Skin of body (tissue), 2 donors: ENCODE data around the gene ANKLE1. TPM values are rescaled to one million over a fixed set of nuclear protein-coding genes. Genes with fewer than 3 reads are reported as not detected.
A peak's percentile ranks its signal among the peaks of the same experiment; 100 is the strongest.

Source experiments
- DNase-seq: peaks from one replicate; lab custom pipeline; 2025; lab: John Stamatoyannopoulos, UW
- total RNA-seq: library from RNA; depleted of rRNA; stranded (reverse); fragments of >200 nt; gene quantifications from one replicate; pipeline ENCODE4 v1.2.3, GENCODE V29; 2014

The ANKLE1 gene, protein sequence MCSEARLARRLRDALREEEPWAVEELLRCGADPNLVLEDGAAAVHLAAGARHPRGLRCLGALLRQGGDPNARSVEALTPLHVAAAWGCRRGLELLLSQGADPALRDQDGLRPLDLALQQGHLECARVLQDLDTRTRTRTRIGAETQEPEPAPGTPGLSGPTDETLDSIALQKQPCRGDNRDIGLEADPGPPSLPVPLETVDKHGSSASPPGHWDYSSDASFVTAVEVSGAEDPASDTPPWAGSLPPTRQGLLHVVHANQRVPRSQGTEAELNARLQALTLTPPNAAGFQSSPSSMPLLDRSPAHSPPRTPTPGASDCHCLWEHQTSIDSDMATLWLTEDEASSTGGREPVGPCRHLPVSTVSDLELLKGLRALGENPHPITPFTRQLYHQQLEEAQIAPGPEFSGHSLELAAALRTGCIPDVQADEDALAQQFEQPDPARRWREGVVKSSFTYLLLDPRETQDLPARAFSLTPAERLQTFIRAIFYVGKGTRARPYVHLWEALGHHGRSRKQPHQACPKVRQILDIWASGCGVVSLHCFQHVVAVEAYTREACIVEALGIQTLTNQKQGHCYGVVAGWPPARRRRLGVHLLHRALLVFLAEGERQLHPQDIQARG
- total RNA-seq: 0.49 TPM

DNA sequence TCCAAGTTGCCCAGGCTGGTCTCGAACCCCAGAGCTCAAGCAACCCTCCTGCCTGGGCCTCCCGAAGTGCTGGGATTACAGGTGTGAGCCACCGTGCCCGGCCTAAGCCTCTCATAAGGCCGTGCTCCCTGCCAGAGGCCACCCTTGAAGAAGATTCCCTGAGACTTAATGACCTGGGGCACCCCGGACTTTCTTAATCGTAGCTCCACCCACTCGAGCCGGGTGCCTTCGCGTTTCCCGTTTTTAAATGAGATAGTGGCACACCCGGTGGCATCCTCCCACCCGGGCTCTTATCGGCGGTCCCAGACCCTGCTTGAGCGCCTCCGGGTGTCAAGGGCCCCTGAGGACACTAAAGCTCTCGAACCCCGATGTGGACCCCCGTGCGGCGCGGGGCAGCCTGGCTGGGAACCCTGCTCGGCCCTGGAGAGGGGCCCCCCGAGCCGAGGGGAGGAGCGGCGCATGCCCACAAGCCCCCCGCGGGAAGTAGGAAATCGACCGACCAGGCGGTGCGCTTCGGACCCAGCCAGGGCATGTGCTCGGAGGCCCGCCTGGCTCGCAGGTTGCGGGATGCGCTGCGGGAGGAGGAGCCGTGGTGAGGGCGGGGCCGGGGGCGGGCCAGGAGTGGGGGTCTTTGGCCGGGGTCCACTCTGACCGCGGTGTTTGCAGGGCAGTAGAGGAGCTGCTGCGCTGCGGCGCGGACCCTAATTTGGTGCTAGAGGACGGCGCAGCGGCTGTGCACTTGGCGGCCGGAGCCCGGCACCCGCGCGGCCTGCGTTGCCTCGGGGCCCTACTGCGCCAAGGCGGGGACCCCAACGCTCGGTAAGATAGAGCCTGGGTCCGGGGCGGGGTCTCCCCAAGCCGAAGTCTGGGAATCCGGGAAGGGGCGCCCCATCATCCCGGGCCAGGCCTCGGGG, at the start of gene ANKLE1:
TSS of gene ANKLE1 (plus strand) at position 511 of the 914 bp plus-strand sequence. CDS start at position 531, 20 bp downstream.
- DNase-seq: no peak

DNA sequence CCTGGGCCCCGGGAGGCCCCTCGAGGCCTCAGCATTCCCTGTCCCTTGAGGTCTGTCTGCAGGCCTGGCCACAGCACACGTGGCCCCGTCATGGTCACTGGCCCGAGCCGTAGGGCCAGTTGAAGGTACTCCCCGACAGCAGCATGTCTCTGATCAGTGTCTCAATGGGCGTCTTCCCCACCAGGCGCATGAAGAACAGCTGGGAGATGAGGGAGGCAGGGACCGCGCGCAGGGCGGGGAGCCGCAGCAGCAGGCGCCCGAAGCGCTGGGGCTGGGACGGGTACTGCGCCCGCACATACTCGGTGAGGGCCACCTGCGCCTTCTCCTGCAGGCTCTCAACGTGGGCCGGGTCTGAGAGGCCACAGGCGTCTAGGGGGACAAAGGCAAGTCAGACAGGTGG, 49.4 kb upstream of the ANKLE1 start:
- no peak for DNase-seq

DNA sequence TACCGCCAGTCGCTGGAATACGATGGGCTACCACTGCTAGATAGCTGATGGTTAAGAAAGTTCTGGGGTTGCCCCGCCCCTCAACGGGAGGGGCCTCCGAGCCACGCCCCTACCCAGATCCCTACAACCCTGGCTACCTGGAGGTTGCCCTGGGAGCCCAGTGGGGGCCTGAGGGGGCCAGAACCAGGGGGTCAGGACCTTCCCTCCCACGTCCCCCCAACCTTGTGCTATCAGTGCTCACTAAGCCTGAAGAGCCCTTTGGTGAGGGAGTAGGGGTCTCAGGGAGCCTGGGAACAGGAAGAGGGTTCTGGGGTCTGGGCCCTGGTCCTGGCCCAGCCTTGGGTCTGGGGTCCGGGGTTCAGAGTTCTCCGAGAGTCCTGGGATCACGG, 46.8 kb upstream of the ANKLE1 start:
- DNase-seq: no peak

DNA sequence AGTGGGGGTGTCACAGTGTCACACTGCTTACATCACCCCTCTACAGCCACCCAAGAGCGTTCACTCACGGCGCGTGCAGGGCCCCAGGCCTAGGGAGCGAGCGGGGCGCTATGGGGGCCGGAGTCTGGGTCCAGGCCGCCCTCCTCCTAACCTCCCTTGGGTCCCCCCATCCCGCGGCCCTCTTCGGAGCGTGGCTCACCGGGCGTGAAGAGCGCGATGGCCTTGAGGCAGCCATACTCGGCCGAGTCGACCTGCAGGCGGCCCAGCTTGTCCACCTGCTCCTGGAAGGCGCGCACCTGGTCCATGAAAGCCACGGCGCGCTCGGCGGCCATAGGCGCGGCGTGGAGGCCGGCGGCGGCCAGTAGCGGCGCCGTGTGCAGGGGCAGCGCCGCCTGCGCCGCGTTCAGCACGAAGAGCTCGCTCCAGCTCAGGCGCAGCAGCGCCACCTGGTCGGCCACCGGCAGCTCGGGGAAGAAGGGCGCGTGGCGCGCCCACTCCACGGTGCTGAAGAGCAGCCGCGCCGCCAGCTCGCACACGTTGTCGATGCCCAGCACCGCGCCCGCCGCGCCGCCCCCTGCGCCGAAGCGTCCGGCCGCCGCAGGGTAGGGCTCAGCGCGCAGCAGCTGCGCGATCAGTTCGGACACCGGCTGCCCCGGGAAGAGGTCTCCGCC, 46.3 kb upstream of the ANKLE1 start:
- DNase-seq: peak; percentile 21

DNA sequence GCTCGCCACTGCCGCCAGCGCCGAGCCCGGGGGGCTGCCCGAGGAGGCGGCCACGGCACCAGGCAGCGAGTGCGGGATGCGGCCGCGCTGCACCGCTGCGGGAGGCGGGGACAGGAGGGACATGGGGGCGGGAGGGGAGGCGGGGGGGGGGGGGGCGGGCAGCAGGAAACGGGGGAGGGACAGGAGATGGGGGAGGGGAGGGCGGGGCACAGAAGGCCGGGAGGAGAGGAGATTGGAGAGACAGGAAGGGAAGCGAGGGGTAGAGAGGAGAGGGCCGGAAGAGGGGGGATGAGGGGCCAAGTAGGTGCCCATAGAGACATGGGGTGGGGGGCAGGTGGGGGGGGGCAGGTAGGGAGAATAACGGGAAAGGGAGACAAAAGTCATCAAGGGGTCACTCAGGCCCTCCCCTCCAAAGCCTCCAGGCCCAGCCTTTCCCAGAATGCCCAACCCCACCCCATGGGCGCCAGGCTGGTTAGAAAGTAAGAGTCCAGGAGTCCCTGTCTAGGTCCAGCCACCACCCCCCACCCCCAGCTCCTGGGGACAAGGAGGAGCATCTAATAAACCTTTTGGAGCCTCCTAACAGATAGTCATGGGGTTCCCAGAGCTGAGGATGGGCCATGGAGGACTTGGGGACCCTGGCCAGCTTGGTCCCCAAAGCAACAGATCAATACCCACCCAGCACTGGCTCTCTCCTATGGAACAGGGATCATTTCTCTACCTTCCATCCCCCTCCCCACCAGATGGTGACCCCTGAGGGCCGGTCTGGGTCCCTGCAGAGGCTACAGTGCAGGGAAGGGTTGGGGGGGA, 45.5 kb upstream of the ANKLE1 start:
- no peak for DNase-seq

DNA sequence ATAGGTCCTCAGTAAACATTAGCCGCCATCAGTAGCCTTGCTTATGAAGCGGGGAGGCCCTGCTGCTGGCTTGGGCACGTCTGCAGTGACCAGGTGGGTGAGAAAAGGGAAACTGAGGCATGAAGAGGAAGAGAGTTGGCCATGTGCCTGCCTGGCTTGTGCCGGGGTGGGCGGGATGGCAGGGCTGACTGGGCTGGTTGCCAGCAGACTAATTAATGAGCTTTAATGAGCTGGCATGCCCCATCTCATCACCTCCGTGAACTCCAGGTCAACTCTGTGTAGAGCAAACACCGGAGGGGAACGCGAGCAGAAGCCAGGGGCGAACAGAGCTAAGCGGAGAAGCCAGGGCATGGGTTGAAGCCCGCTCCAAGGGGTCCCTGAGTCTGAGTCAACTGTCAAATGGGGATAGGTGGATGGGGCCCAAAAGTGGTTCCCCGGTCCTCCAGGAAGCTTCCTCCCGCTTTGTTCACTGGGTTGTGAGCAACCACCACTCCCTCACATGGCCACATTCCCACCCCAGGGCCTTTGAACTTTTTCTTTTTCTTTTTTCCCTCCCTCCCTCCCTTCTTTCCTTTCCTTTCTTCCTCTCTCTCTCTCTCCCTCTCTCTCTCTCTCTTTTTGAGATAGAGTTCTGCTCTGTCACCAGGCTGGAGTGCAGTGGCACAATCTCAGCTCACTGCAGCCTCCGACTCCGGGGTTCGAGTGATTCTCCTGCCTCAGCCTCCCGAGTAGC, 44.7 kb upstream of the ANKLE1 start:
- DNase-seq: no peak

DNA sequence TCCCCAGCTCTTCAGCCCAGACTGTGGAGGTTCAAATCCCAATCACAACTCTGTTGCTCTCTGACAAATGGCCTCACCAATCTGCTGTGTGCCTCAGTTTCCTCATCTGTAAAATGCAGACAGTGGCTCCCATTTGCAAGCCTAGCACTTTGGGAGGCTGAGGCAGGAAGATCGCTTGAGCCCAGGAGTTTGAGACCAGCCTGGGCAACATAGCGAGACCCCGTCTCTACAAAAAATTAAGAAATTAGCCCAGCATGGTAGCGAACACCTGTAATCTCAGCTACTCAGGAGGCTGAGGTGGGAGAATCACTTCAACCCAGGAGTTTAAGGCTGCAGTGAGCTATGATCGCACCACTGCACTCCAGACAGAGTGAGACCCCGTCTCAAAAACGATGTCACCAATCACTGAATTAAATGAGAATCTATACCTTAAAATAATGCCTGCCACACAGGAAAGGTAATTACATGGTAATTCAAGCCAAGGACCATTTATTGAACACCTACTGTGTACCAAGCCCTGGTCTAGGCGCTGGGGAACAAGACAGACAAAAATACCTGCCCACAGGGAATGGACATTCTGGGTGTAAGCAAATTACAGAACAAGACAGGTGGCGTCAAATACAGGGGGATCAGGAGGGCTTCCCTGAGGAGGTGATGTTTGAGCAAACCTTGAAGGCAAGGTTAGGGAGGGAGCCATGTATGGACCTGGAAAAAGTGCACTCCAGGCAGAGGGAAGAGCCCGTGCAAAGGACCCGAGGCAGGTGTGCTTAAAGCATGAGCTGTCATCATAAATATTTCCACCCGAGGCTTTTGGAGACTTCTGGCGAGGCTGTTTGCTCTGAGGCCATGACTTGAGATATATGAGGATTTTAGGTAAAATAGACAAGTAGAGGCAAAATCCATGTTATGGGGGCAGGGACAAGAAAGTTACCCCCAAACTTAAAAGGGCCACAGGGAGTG, 43.7 kb upstream of the ANKLE1 start:
- DNase-seq: no peak

DNA sequence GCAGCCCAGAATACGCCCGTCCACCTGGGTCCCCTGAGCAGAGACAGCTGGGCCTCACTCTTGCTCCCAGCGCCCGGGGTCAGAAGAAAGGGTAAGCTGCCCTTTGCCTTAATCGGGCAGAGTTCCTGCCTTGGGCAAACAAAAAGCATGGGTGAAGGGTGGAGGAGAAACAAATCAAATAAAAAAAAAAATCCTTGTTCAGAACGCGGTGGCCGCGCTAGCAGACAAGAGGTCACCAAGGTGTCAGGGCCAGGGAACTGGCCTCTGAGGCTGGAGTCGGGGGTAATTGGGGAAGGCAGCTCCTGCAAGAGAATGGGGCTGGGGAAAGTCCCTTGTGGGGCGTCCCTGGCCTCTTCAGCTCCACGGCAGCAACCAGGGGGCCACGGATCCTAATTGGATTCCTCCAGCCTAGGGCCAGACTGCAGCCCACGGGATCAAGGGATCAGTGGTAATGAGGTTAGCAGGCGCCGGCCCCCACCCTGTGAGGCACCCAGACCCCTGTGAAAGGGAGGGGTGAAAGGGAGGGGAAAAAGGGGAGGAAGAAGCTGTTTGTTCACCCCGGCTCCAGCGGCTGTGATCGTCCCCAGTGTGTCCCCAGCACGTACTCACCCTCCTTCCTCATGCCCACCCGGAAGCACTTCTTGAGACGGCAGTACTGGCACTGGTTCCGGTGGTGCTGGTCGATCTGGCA, 41.5 kb upstream of the ANKLE1 start:
- DNase-seq: no peak

DNA sequence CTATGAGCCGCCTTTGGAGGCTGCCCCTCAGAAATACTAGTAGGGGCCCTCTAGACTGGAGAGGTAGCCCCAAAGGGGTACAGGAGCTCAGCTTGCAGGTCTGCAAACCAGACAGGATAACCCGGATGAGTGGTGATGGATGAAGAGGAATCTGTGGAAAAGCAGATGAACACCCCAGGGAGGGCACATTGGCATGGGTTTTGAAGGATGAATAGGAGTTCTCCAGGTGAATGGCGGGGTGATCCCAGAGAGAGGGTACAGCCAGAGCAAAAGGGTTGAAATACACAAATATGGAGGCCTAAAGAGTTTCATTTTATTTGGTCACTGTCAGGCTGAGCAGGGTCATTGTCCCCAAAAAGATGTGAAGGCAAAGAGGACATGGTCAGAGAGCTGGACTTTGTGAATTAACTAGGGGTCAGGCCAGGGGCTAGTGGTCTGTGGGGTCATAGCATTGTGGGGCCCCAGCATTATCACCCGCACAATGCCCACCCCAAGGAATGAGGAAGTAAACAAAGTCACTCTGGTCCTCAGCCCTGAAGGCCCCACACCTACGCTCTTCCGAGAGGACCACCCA, 40.8 kb upstream of the ANKLE1 start:
- no peak for DNase-seq

DNA sequence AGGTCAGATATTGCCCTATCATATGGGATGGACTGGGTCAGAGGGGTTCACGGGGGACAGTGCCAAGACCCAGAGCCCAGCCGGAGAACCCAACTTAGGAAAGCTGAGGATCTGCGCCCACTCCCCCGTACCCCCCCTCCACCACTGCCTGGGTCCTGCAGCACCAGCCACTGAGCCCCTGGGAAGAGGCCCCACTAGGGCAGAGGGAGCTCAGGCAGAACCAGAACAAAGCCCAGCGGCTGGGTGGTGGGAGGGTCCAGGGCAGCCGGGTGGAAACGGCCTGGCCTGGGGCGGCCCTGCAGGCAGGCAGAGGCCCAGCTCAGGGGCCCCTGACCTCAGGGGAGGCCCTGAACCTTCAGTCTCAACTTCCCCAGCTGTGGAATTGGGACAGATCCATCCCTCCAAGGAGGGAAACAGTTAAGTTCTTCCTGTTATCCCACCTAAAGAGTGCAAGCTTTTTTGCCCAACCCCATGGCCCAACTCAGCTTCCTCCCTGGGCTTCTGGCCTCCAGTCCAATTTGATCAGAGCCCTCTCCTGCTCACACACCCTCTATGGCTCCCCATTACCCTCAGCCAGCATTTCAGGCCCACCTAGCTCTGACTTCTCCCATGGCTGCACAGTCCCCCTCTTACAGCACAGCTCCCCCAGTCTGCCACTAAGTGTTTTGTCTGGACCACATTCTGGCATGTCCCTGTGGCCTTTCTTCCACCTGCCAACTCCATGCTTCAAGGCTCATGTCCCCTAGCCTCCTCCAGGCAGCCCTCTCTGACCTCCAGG, 39.1 kb upstream of the ANKLE1 start:
- DNase-seq: no peak

DNA sequence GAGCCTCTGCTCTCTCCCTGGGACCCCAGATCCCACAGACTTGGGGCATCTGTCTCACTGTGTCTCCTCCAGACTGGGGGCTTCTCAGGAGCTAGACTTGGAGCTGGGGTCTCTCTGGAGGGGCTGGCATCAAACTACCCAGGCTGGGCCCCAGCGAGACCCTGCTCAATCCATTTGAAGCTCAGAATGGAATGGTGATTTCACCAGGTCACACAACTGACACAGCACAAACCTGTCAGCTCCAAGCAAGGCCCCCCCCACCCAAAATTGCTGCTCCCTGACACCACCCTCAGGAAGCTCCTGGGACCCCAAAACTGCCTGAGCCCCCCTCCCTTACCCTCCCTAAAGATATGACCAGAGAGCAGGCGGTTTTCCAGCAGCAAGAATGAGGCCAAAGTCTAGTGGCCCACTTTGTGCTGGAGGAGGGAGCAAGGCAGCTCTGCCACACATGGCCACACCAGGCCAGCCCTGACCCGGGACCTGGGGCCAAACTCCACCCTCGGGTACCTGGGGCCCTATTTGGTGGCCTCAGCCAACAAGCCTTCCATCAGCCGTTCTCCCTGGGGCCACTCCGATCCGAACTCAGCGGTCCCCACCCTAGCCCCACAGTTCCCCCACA, 38.4 kb upstream of the ANKLE1 start:
- DNase-seq: no peak

DNA sequence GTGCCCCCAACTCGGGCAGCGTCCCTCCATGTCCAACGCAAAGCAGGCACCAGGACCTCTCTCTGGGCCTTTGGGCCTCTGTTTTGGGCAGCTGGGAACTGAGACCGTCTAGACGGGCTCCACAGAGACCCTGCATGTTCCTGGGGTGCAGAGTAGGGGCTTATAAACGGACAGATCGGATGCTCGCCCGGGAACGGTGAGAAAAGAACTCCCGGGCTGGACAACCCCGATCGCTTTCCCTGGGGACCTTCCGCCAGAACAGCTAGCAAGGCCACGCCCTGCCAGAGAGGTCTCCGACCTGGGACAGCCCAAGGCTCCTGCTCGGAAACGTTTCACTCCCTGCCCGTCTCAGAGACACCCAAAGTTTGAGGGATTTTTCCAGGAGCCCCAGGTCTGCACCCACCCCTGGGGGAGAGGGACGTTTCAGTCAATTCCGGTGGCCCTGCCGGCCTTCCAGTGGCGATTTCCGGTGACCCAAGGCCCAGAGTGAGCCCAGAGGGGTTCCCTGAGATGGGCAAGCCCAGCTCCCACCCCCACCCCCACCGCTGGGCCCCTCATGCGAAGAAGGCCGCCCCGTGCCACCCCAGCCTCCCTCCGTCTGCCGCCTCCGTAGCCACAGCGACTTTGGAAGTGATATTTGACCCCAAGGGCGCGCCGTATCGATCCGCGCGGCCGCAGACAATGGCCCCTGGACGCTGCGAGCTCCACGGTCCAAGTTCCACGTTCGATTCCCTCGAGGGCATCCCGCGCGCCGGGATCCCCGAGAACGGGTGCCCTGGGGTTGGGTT, 37.7 kb upstream of the ANKLE1 start:
- DNase-seq: no peak

DNA sequence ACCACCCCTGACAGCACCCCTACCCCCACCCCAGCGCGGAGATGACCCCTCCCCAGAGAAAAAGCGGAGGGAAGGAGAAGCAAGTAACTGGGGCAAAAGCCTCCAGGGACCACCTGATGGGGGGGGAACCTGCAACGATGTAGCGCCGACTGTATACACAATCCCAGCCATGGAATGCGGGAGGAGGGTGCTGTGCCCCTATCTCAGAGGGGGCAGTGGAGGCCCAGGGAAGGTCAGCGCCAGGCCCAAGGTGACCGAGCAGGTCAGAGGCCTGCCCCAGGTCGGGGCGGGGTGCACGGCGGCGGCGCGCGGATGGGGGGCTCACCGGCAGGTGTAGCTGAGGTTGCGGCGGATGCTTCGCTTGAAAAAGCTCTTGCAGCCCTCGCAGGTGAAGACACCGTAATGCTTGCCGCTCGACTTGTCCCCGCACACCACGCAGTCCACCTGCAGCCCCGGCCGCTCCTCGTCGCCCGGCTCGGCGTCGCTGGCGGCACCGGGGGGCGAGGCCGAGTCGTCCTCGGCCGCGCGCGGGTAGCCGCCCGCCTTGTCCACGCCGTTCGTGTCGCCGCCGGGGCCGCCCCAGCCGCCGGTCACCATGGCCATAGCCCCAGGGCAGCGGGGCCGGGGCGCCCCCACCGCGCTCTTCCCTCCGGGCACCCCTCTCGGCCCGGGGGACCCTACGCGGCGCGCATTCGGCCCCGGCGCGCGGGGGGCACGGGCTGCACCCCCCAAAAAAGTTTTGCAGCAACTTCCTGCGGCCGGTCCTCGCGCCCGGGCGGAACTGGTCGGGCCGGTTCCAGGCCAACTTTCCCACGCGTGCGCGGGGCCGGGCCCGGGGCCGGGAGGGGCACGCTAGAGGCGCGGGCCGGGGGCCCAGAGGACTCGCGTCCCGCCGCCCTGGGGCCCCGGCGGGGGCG, 36.8 kb upstream of the ANKLE1 start:
- no peak for DNase-seq

DNA sequence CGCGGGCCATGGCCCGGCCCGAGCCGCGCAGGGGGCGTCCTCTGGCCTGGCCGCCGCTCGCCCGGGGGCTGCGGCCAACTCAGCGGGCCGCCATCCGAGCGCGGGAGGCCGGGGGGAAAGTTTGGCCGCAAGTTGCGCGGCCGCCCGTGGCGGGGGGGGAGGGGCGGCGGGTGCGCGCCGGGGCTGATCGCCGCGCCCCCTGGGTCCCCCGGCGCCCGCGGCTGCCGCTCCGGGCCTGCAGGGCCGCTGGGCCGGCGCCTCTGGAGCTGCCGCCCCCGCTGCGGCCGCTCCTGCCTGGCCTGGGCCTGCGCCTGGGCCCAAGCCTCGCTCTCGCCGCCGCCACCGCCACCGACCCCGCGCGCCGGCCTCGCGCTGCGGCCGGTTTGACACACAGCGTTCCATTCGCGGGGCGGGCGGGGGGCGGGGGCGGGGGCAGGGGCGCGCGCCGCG, 36.1 kb upstream of the ANKLE1 start, which contains the start of gene NR2F6:
TSS of gene NR2F6 (minus strand) at position 385 of the 450 bp plus-strand sequence. CDS start 699 bp downstream, outside the sequence.
- no peak for DNase-seq
